Activated CD8-positive, alpha-beta memory T cell treated with anti-CD3 and anti-CD28 coated beads, Interleukin-2, amount 10 ng/mL, durations not matched to agents 7 days and 5 days (primary cell): ENCODE measurements around the gene PTGER3. TPM values are rescaled to one million over a fixed set of nuclear protein-coding genes. Genes with fewer than 3 reads are reported as not detected.

Source experiments
- ATAC-seq: fragments of 150-1000 bp; cut with Tn5 transposase; one replicate; pipeline ENCODE4 v1.10.0; 2021; ENCODE audit warnings: moderate library complexity
- CTCF ChIA-PET: fragments of 350-600 bp; sonication (Branson Sonifier 250); formaldehyde crosslinking; loops from one replicate; lab custom pipeline; 2021; ENCODE audit warnings: antibody characterized with exemption; lab: Charles Lee
- DNase-seq: peaks from one replicate; pipeline ENCODE4 v3.0.0-alpha.2; 2020
- H3K27ac Mint-ChIP-seq: one replicate; pipeline ENCODE4 v1.8.0; 2021; ENCODE audit warnings: mild to moderate bottlenecking, mixed read lengths
- H3K27me3 Mint-ChIP-seq: one replicate; pipeline ENCODE4 v1.8.0; 2021; ENCODE audit warnings: mixed read lengths
- H3K36me3 Mint-ChIP-seq: one replicate; pipeline ENCODE4 v1.8.0; 2021; ENCODE audit warnings: mild to moderate bottlenecking, mixed read lengths
- H3K4me1 Mint-ChIP-seq: one replicate; pipeline ENCODE4 v1.8.0; 2021; ENCODE audit warnings: mixed read lengths
- H3K4me3 Mint-ChIP-seq: one replicate; pipeline ENCODE4 v1.8.0; 2021; ENCODE audit warnings: mild to moderate bottlenecking, moderate library complexity, mixed read lengths
- H3K9me3 Mint-ChIP-seq: one replicate; pipeline ENCODE4 v1.8.0; 2022; ENCODE audit warnings: low read depth, mixed read lengths
- total RNA-seq, 2 experiments: library from RNA; stranded (reverse); gene quantifications; one replicate each; pipeline ENCODE4 v1.2.3, GENCODE V29; 2021

The PTGER3 gene
- total RNA-seq, 2 experiments from 2014 or later, result 0.06 to 0.80 TPM

- Mint-ChIP-seq H3K4me1 (peaks cover 17% of the 10 kb centered on the region), H3K36me3 (no peaks in the 10 kb centered on the region), H3K4me3 (no peak overlapping the region), H3K27me3 (peaks cover 58% of the 10 kb centered on the region), H3K27ac (no peak overlapping the region), H3K9me3 (no peaks in the 10 kb centered on the region)
- DNase-seq, result no peak
- no peak for ATAC-seq
- CTCF ChIA-PET, result no interaction called here
Measured at GRCh38 chr1:71044833-71045232, 2.8 kb downstream of the PTGER3 start.

- ATAC-seq (no peak), DNase-seq (no peak)
- peaks cover 16% of the 10 kb centered on the region for H3K4me1 Mint-ChIP-seq
- no peaks in the 10 kb centered on the region for H3K9me3 Mint-ChIP-seq
- H3K4me3 Mint-ChIP-seq, result no peak overlapping the region
- H3K27me3 Mint-ChIP-seq, result peaks cover 51% of the 10 kb centered on the region
- no peak overlapping the region for H3K27ac Mint-ChIP-seq
- CTCF ChIA-PET, result no interaction called here
- no peaks in the 10 kb centered on the region for H3K36me3 Mint-ChIP-seq
Measured at GRCh38 chr1:71043065-71043464, 4.6 kb downstream of the PTGER3 start.

- no peak overlapping the region for H3K27ac Mint-ChIP-seq
- CTCF ChIA-PET, result no interaction called here
- peaks cover 40% of the 10 kb centered on the region for H3K27me3 Mint-ChIP-seq
- ATAC-seq (no peak), DNase-seq (no peak)
- H3K4me3 Mint-ChIP-seq, result no peak overlapping the region
- peaks cover 7% of the 10 kb centered on the region for H3K4me1 Mint-ChIP-seq
- H3K36me3 Mint-ChIP-seq, result no peaks in the 10 kb centered on the region
- H3K9me3 Mint-ChIP-seq, result no peaks in the 10 kb centered on the region
Measured at GRCh38 chr1:71041806-71042205, 5.8 kb downstream of the PTGER3 start.

GRCh38 chr1:71039661-71040262 is 7.9 kb downstream of the PTGER3 start:
- no peaks in the 10 kb centered on the region for H3K36me3 Mint-ChIP-seq
- CTCF ChIA-PET, result interaction anchor here (1.6 kb wide), 1 partner anchor 10 kb away, joined by 5 read pairs; no protein-coding TSS in a partner anchor
- no peak overlapping the region for H3K4me3 Mint-ChIP-seq
- no peaks in the 10 kb centered on the region for H3K4me1 Mint-ChIP-seq
- peaks cover 34% of the 10 kb centered on the region for H3K27me3 Mint-ChIP-seq
- DNase-seq (no peak), ATAC-seq (no peak)
- H3K9me3 Mint-ChIP-seq, result no peaks in the 10 kb centered on the region
- H3K27ac Mint-ChIP-seq, result no peak overlapping the region

- no peaks in the 10 kb centered on the region for H3K9me3 Mint-ChIP-seq
- CTCF ChIA-PET, result interaction anchor here (1.6 kb wide), 1 partner anchor 11 kb away, joined by 5 read pairs; no protein-coding TSS in a partner anchor
Measured at GRCh38 chr1:71038942-71039341, 8.7 kb downstream of the PTGER3 start.

GRCh38 chr1:71037829-71038620 is 9.6 kb downstream of the PTGER3 start:
- H3K27me3 Mint-ChIP-seq, result peaks cover 36% of the 10 kb centered on the region
- DNase-seq, result no peak
- CTCF ChIA-PET, result interaction anchor here (0.6 kb wide), 1 partner anchor 526 kb away, joined by 3 read pairs; no protein-coding TSS in a partner anchor
- H3K27ac Mint-ChIP-seq, result no peak overlapping the region
- H3K9me3 Mint-ChIP-seq, result no peaks in the 10 kb centered on the region
- no peak overlapping the region for H3K4me3 Mint-ChIP-seq
- H3K36me3 Mint-ChIP-seq, result no peaks in the 10 kb centered on the region
- no peak for ATAC-seq
- H3K4me1 Mint-ChIP-seq, result no peaks in the 10 kb centered on the region

More at GRCh38 chr1:71038942-71039341, 8.7 kb downstream of the PTGER3 start:
- Mint-ChIP-seq H3K4me1 (no peaks in the 10 kb centered on the region), H3K27ac (no peak overlapping the region), H3K27me3 (peaks cover 33% of the 10 kb centered on the region), H3K36me3 (no peaks in the 10 kb centered on the region), H3K4me3 (no peak overlapping the region)
- ATAC-seq (no peak), DNase-seq (no peak)

- no peaks in the 10 kb centered on the region for H3K4me1 Mint-ChIP-seq
- CTCF ChIA-PET, result no interaction called here
Measured at GRCh38 chr1:71037066-71037465, 10.6 kb downstream of the PTGER3 start.

GRCh38 chr1:71033136-71033535 is 14.5 kb downstream of the PTGER3 start:
- Mint-ChIP-seq H3K27me3 (peaks cover 22% of the 10 kb centered on the region), H3K36me3 (no peaks in the 10 kb centered on the region), H3K4me1 (no peaks in the 10 kb centered on the region), H3K9me3 (no peaks in the 10 kb centered on the region), H3K27ac (no peak overlapping the region), H3K4me3 (no peak overlapping the region)
- DNase-seq (no peak), ATAC-seq (no peak)
- CTCF ChIA-PET, result interaction anchor here (1.0 to 1.3 kb wide), 2 partner anchors 13 to 14 kb away, joined by 3 read pairs; partner anchors contain the start of gene PTGER3

More at GRCh38 chr1:71037066-71037465, 10.6 kb downstream of the PTGER3 start:
- DNase-seq (no peak), ATAC-seq (no peak)
- Mint-ChIP-seq H3K27me3 (peaks cover 36% of the 10 kb centered on the region), H3K36me3 (no peaks in the 10 kb centered on the region), H3K27ac (no peak overlapping the region), H3K9me3 (no peaks in the 10 kb centered on the region), H3K4me3 (no peak overlapping the region)

- CTCF ChIA-PET, result no interaction called here
- no peaks in the 10 kb centered on the region for H3K36me3 Mint-ChIP-seq
- no peaks in the 10 kb centered on the region for H3K9me3 Mint-ChIP-seq
- peaks cover 26% of the 10 kb centered on the region for H3K27me3 Mint-ChIP-seq
- no peak for ATAC-seq
- no peak overlapping the region for H3K4me3 Mint-ChIP-seq
- H3K4me1 Mint-ChIP-seq, result no peaks in the 10 kb centered on the region
- no peak for DNase-seq
- H3K27ac Mint-ChIP-seq, result no peak overlapping the region
Measured at GRCh38 chr1:71031426-71031825, 16.2 kb downstream of the PTGER3 start.

- Mint-ChIP-seq H3K27me3 (peaks cover 16% of the 10 kb centered on the region), H3K27ac (no peak overlapping the region), H3K4me3 (no peak overlapping the region), H3K9me3 (no peaks in the 10 kb centered on the region), H3K4me1 (no peaks in the 10 kb centered on the region), H3K36me3 (no peaks in the 10 kb centered on the region)
- DNase-seq (no peak), ATAC-seq (no peak)
- CTCF ChIA-PET, result no interaction called here
Measured at GRCh38 chr1:71030026-71030425, 17.6 kb downstream of the PTGER3 start.

GRCh38 chr1:71028981-71029380 is 18.6 kb downstream of the PTGER3 start:
- no peak for ATAC-seq
- CTCF ChIA-PET, result no interaction called here

GRCh38 chr1:71027991-71028390 is 19.6 kb downstream of the PTGER3 start:
- Mint-ChIP-seq H3K4me3 (no peak overlapping the region), H3K27ac (no peak overlapping the region), H3K27me3 (peaks cover 11% of the 10 kb centered on the region), H3K4me1 (no peaks in the 10 kb centered on the region), H3K36me3 (no peaks in the 10 kb centered on the region), H3K9me3 (no peaks in the 10 kb centered on the region)
- ATAC-seq (no peak), DNase-seq (no peak)
- CTCF ChIA-PET, result no interaction called here

More at GRCh38 chr1:71028981-71029380, 18.6 kb downstream of the PTGER3 start:
- no peak overlapping the region for H3K4me3 Mint-ChIP-seq
- no peak for DNase-seq
- no peaks in the 10 kb centered on the region for H3K9me3 Mint-ChIP-seq
- H3K27ac Mint-ChIP-seq, result no peak overlapping the region
- H3K4me1 Mint-ChIP-seq, result no peaks in the 10 kb centered on the region
- H3K27me3 Mint-ChIP-seq, result peaks cover 16% of the 10 kb centered on the region
- no peaks in the 10 kb centered on the region for H3K36me3 Mint-ChIP-seq

GRCh38 chr1:71026093-71026492 is 21.5 kb downstream of the PTGER3 start:
- H3K27ac Mint-ChIP-seq, result no peak overlapping the region
- no peak for ATAC-seq

GRCh38 chr1:71023515-71023914 is 24.1 kb downstream of the PTGER3 start:
- H3K27ac Mint-ChIP-seq, result no peak overlapping the region
- DNase-seq (no peak), ATAC-seq (no peak)
- H3K9me3 Mint-ChIP-seq, result no peaks in the 10 kb centered on the region
- H3K27me3 Mint-ChIP-seq, result peaks cover 4% of the 10 kb centered on the region
- CTCF ChIA-PET, result no interaction called here
- no peaks in the 10 kb centered on the region for H3K36me3 Mint-ChIP-seq
- H3K4me3 Mint-ChIP-seq, result no peak overlapping the region
- H3K4me1 Mint-ChIP-seq, result no peaks in the 10 kb centered on the region

More at GRCh38 chr1:71026093-71026492, 21.5 kb downstream of the PTGER3 start:
- DNase-seq, result no peak
- Mint-ChIP-seq H3K9me3 (no peaks in the 10 kb centered on the region), H3K27me3 (peaks cover 8% of the 10 kb centered on the region), H3K36me3 (no peaks in the 10 kb centered on the region), H3K4me1 (no peaks in the 10 kb centered on the region), H3K4me3 (no peak overlapping the region)
- CTCF ChIA-PET, result no interaction called here
